ENCODE measurements around the gene IGLON5. TPM values are rescaled to one million over a fixed set of nuclear protein-coding genes. Genes with fewer than 3 reads are reported as not detected.

The IGLON5 gene
- total RNA-seq, 1 donor from 2014 or later, result not detected

GRCh38 chr19:51375504-51376221, 64.2 kb downstream of the IGLON5 start:
- TF ChIP-seq CTCF (IDR thresholded peaks at IDR 0.05), result no peak
- no peaks in the 10 kb centered on the region for H3K27me3 ChIP-seq
- intact Hi-C loops (cut with DNase I), result no loop called here
- H3K36me3 ChIP-seq, result no peaks in the 10 kb centered on the region
- H3K4me1 ChIP-seq, result no peaks in the 10 kb centered on the region
- H3K4me3 ChIP-seq, result no peak overlapping the region
- ATAC-seq, result no peak
- H3K27ac ChIP-seq, result no peak overlapping the region
- DNase-seq, result no peak
- no peaks in the 10 kb centered on the region for H3K9me3 ChIP-seq

- DNase-seq (no peak), ATAC-seq (no peak)
- Histone ChIP-seq H3K4me3 (no peak overlapping the region), H3K27me3 (no peaks in the 10 kb centered on the region), H3K36me3 (no peaks in the 10 kb centered on the region), H3K27ac (no peak overlapping the region), H3K9me3 (no peaks in the 10 kb centered on the region), H3K4me1 (no peaks in the 10 kb centered on the region)
- intact Hi-C loops (cut with DNase I), result no loop called here
- no peak for TF ChIP-seq CTCF (IDR thresholded peaks at IDR 0.05)
Measured at GRCh38 chr19:51377422-51377821, 66.0 kb downstream of the IGLON5 start.

- H3K4me3 ChIP-seq, result no peak overlapping the region
- intact Hi-C loops (cut with DNase I), result no loop called here
- TF ChIP-seq CTCF (IDR thresholded peaks at IDR 0.05), result no peak
- no peaks in the 10 kb centered on the region for H3K9me3 ChIP-seq
- no peaks in the 10 kb centered on the region for H3K36me3 ChIP-seq
- H3K27me3 ChIP-seq, result no peaks in the 10 kb centered on the region
- no peaks in the 10 kb centered on the region for H3K4me1 ChIP-seq
- ATAC-seq (no peak), DNase-seq (no peak)
- H3K27ac ChIP-seq, result no peak overlapping the region
Measured at GRCh38 chr19:51380379-51380778, 68.9 kb downstream of the IGLON5 start.

Other genes starting within 250 kb of the IGLON5 start
- gene KLK13, start 246.6 kb upstream of the IGLON5 start, total RNA-seq, result not detected
- not detected for gene KLK14, start 228.8 kb upstream of the IGLON5 start, total RNA-seq
- 8.5 TPM for gene CTU1, start 203.2 kb upstream of the IGLON5 start, total RNA-seq
- gene SIGLEC9, start 186.7 kb upstream of the IGLON5 start, total RNA-seq, result 14.5 TPM
- 11.0 TPM for gene SIGLEC7, start 169.3 kb upstream of the IGLON5 start, total RNA-seq
- gene CD33, start 86.6 kb upstream of the IGLON5 start, total RNA-seq, result 20.7 TPM
- gene SIGLECL1, start 60.6 kb upstream of the IGLON5 start, total RNA-seq, result not detected
- gene VSIG10L, start 30.5 kb downstream of the IGLON5 start, total RNA-seq, result 2.1 TPM
- 54.5 TPM for gene ETFB, start 54.7 kb downstream of the IGLON5 start, total RNA-seq
- 0.64 TPM for gene CLDND2, start 57.4 kb downstream of the IGLON5 start, total RNA-seq
- 25.1 TPM for gene NKG7, start 61.0 kb downstream of the IGLON5 start, total RNA-seq
- not detected for gene LIM2, start 76.3 kb downstream of the IGLON5 start, total RNA-seq
- not detected for gene C19orf84, start 78.9 kb downstream of the IGLON5 start, total RNA-seq
- gene SIGLEC10, start 106.0 kb downstream of the IGLON5 start, total RNA-seq, result 12.6 TPM
- 2.1 TPM for gene SIGLEC8, start 146.8 kb downstream of the IGLON5 start, total RNA-seq
- not detected for gene CEACAM18, start 166.9 kb downstream of the IGLON5 start, total RNA-seq
- gene SIGLEC12, start 190.2 kb downstream of the IGLON5 start, total RNA-seq, result 3.7 TPM
- gene SIGLEC6, start 220.0 kb downstream of the IGLON5 start, total RNA-seq, result 9.4 TPM

Measured in upper lobe of right lung (tissue), 1 donor.